K562 (cell line): ENCODE data around the gene PITPNC1. TPM values are rescaled to one million over a fixed set of nuclear protein-coding genes. Genes with fewer than 3 reads are reported as not detected.

Source experiments
- BRD4 ChIP-seq: fragments of 200-600 bp; sonication (generic); IDR thresholded peaks from 2 replicates; pipeline ENCODE4 v1.6.1; 2017; ENCODE audit warnings: inconsistent platforms
- CREB1 ChIP-seq, 2 experiments: sonication (generic) in 1 of 2; formaldehyde crosslinking in 1 of 2; IDR thresholded peaks; 2 replicates each; pipeline versions ENCODE4 v1.6.1 to v1.8.0; 2012 to 2022; ENCODE audit warnings: inconsistent platforms in 1 of 2, mild to moderate bottlenecking in 1 of 2, missing genetic modification reagents in 1 of 2, moderate library complexity in 1 of 2
- DMBX1 ChIP-seq: fragments of 250-450 bp; sonication (Bioruptor Pico); IDR thresholded peaks from 2 replicates; pipeline ENCODE4 v1.8.0; 2022; ENCODE audit warnings: inconsistent platforms, mild to moderate bottlenecking, moderate library complexity, borderline replicate concordance
- FOXA3 ChIP-seq, 2 experiments: fragments of 450-650 bp in 1 of 2; sonication (generic) in 1 of 2; formaldehyde crosslinking; IDR thresholded peaks in 1 of 2; conservative IDR thresholded peaks in 1 of 2; 2 replicates each; pipeline versions ENCODE4 v1.4.0 to v1.8.0; 2020 to 2022; ENCODE audit warnings: mild to moderate bottlenecking in 2 of 2, missing genetic modification reagents in 1 of 2
- FOXJ3 ChIP-seq: sonication (generic); formaldehyde crosslinking; IDR thresholded peaks from 2 replicates; pipeline ENCODE4 v1.4.0; 2020; ENCODE audit warnings: mild to moderate bottlenecking, missing genetic modification reagents
- GATAD2B ChIP-seq: fragments of 450-650 bp; IDR thresholded peaks from 2 replicates; pipeline ENCODE4 v1.6.1; 2017; ENCODE audit warnings: mild to moderate bottlenecking, borderline replicate concordance
- ILK ChIP-seq: fragments of 450-650 bp; IDR thresholded peaks from 2 replicates; pipeline ENCODE4 v1.6.1; 2016; ENCODE audit warnings: missing genetic modification characterization, low read depth, mild to moderate bottlenecking, missing compliant biosample characterization, moderate library complexity, borderline replicate concordance
- L3MBTL2 ChIP-seq: fragments of 450-650 bp; IDR thresholded peaks from 2 replicates; pipeline ENCODE4 v1.6.1; 2016; ENCODE audit warnings: mild to moderate bottlenecking, moderate library complexity
- MTA3 ChIP-seq: fragments of 450-650 bp; formaldehyde crosslinking; IDR thresholded peaks from 2 replicates; pipeline ENCODE4 v1.6.1; 2017; ENCODE audit warnings: mild to moderate bottlenecking, borderline replicate concordance
- NRF1 ChIP-seq, 2 experiments: fragments of 450-650 bp; IDR thresholded peaks in 1 of 2; conservative IDR thresholded peaks in 1 of 2; 2 replicates each; pipeline ENCODE4 v1.6.1; 2014; ENCODE audit warnings: mild to moderate bottlenecking in 2 of 2
- POLR2B ChIP-seq: fragments of 450-650 bp; IDR thresholded peaks from 2 replicates; pipeline ENCODE4 v1.6.1; 2018; ENCODE audit warnings: low read depth; ENCODE audit not compliant: partially characterized antibody
- RCOR1 ChIP-seq, 2 experiments: IDR thresholded peaks; 2 replicates each; pipeline ENCODE4 v1.6.1; 2012; ENCODE audit warnings: low read depth in 2 of 2, low read length in 2 of 2, borderline replicate concordance in 1 of 2, improper control_type of control experiment in 1 of 2
- SAFB2 ChIP-seq: fragments of 200-400 bp; formaldehyde crosslinking; IDR thresholded peaks from 2 replicates; pipeline ENCODE4 v1.6.1; 2018; ENCODE audit warnings: borderline replicate concordance, low read length, low read depth, moderate library complexity; ENCODE audit not compliant: severe bottlenecking
- SIX5 ChIP-seq, 2 experiments: IDR thresholded peaks; 2 replicates each; pipeline ENCODE4 v1.6.1; 2011; ENCODE audit warnings: low read length in 2 of 2, borderline replicate concordance in 1 of 2, low read depth in 1 of 2, mild to moderate bottlenecking in 1 of 2, moderate library complexity in 1 of 2; ENCODE audit not compliant: insufficient read depth in 1 of 2
- SMARCE1 ChIP-seq: fragments of 450-650 bp; IDR thresholded peaks from 2 replicates; pipeline ENCODE4 v1.7.1; 2016; ENCODE audit warnings: mild to moderate bottlenecking
- TFAP4 ChIP-seq: sonication (generic); formaldehyde crosslinking; IDR thresholded peaks from 2 replicates; pipeline ENCODE4 v1.8.0; 2022; ENCODE audit warnings: missing genetic modification reagents, mild to moderate bottlenecking, moderate library complexity, borderline replicate concordance
- ZNF140 ChIP-seq: fragments of 250-450 bp; sonication (Bioruptor Pico); IDR thresholded peaks from 2 replicates; pipeline ENCODE4 v1.8.0; 2021; ENCODE audit warnings: moderate library complexity, mild to moderate bottlenecking, inconsistent platforms
- ZNF197 ChIP-seq: fragments of 200-800 bp; sonication (Bioruptor generic); IDR thresholded peaks from 2 replicates; pipeline ENCODE4 v1.6.1; 2016; ENCODE audit warnings: low read depth, missing genetic modification characterization, missing compliant biosample characterization
- ZNF431 ChIP-seq: sonication (generic); formaldehyde crosslinking; IDR thresholded peaks from 2 replicates; pipeline ENCODE4 v1.8.0; 2022; ENCODE audit warnings: mild to moderate bottlenecking, missing genetic modification reagents
- polyA plus RNA-seq, 8 experiments: library from polyadenylated mRNA; depleted of rRNA in 4 of 8; stranded (reverse) in 5 of 8; unstranded in 3 of 8; fragments of >200 nt; fragmentation: Nextera tagmentation in 2 of 8; fragmentation: Illumina TruSeq in 1 of 8; extraction: Ambion mirVana in 2 of 8; extraction: Trizol in 1 of 8; gene quantifications; 2 replicates each; pipeline versions ENCODE4 v1.2.1 to v1.2.3, GENCODE V29; 2011 to 2014; ENCODE audit warnings: inconsistent platforms in 1 of 8, missing spikeins in 1 of 8
- total RNA-seq, 7 experiments: library from RNA; depleted of rRNA in 6 of 7; stranded (reverse); fragments of >200 nt in 6 of 7; fragmentation: Illumina TruSeq in 2 of 7; extraction: Trizol in 2 of 7; gene quantifications; 2 replicates each; pipeline versions ENCODE4 v1.2.1 to v1.2.3, GENCODE V29; 2011 to 2021; ENCODE audit warnings: low replicate concordance in 1 of 7
- TF ChIP-seq, protein P1 (sequence below): sonication (generic); formaldehyde crosslinking; IDR thresholded peaks from 2 replicates; pipeline ENCODE4 v1.8.0; 2023; ENCODE audit warnings: missing genetic modification reagents, mild to moderate bottlenecking, borderline replicate concordance

Gene PITPNC1
- total and polyA plus RNA-seq, 9 of the 15 experiments (the other 6 are each of a cell fraction or from before 2014, with no cell fraction given): 0.11 to 1.1 (median 0.65) TPM

DNA sequence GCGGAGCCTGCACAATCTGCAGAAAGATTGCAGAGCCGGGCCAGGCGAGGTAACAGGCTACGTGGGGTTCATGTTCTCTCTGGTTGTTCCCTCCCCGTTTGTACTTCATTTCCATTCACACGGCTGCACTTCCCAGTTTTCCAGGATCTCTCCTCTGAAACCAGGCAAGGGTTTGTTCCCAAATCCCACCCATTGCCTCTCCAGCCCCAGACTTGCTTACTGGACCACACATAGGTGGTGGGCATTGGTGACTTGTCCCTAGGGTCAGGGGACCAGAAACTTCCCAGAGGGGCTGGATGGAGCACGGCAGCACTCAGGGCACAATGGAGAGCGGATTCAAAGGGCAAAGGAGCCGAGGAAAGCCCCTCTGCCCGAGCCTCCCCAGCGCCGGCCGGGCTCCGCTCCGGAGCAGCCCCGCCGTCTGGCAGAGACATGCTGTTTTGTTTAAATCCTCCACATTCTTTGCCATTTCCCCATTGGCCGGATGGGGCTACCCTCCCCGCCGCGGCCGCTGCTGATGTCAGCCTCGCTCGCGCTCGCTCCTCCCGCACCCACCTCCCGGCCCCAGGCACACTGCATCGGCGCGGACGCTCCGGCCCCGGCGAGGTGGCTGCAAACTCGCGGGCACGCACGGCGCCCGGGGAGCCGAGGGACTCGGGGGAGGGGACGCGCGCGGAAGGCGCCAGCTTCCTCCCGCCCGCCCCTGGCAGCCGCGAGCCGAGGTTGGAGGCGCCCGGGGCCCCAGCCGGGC is at the start of gene PITPNC1 (continued):
- TF ChIP-seq SMARCE1 (no peak), SAFB2 (no peak), L3MBTL2 (peak; percentile 39), ZNF140 (CRISPR knock-in tag) (no peak), ILK (tag) (no peak), BRD4 (no peak), RCOR1 (IDR thresholded peaks at IDR 0.05; ENCODE audit: borderline replicate concordance in 1 of 2, low read depth in 2 of 2, low read length in 2 of 2) (peak in 1 of 2 experiments; percentile 56; a peak in 1 of 4 replicates), CREB1 (IDR thresholded peaks at IDR 0.05) (peak; percentile 11; the same call in 1 of the 2 replicates), CREB1 (CRISPR knock-in tag; IDR thresholded peaks at IDR 0.05) (no peak), TFAP4 (CRISPR knock-in tag) (peak; percentile 31; the same call in 1 of the 2 replicates), ZNF431 (CRISPR knock-in tag) (peak; percentile 45; the same call in 1 of the 2 replicates), NRF1 (conservative IDR thresholded peaks at IDR 0.05 in 1 of 2, IDR thresholded peaks at IDR 0.05 in 1 of 2) (peak; percentile 49 to 50; a peak in 2 of 4 replicates), DMBX1 (CRISPR knock-in tag) (no peak), MTA3 (peak; percentile 38; the same call in 1 of the 2 replicates), ZNF197 (no peak), POLR2B (no peak), GATAD2B (0 out of 2 replicates have a peak, but pooled peaks have one; percentile 70), SIX5 (IDR thresholded peaks at IDR 0.05; ENCODE audit: borderline replicate concordance in 1 of 2, insufficient read depth in 1 of 2, low read depth in 1 of 2, low read length in 2 of 2) (no peak), FOXA3 (CRISPR knock-in tag; conservative IDR thresholded peaks at IDR 0.05 in 1 of 2, IDR thresholded peaks at IDR 0.05 in 1 of 2) (no peak), FOXJ3 (CRISPR knock-in tag) (no peak)
- TF ChIP-seq, protein P1, sequence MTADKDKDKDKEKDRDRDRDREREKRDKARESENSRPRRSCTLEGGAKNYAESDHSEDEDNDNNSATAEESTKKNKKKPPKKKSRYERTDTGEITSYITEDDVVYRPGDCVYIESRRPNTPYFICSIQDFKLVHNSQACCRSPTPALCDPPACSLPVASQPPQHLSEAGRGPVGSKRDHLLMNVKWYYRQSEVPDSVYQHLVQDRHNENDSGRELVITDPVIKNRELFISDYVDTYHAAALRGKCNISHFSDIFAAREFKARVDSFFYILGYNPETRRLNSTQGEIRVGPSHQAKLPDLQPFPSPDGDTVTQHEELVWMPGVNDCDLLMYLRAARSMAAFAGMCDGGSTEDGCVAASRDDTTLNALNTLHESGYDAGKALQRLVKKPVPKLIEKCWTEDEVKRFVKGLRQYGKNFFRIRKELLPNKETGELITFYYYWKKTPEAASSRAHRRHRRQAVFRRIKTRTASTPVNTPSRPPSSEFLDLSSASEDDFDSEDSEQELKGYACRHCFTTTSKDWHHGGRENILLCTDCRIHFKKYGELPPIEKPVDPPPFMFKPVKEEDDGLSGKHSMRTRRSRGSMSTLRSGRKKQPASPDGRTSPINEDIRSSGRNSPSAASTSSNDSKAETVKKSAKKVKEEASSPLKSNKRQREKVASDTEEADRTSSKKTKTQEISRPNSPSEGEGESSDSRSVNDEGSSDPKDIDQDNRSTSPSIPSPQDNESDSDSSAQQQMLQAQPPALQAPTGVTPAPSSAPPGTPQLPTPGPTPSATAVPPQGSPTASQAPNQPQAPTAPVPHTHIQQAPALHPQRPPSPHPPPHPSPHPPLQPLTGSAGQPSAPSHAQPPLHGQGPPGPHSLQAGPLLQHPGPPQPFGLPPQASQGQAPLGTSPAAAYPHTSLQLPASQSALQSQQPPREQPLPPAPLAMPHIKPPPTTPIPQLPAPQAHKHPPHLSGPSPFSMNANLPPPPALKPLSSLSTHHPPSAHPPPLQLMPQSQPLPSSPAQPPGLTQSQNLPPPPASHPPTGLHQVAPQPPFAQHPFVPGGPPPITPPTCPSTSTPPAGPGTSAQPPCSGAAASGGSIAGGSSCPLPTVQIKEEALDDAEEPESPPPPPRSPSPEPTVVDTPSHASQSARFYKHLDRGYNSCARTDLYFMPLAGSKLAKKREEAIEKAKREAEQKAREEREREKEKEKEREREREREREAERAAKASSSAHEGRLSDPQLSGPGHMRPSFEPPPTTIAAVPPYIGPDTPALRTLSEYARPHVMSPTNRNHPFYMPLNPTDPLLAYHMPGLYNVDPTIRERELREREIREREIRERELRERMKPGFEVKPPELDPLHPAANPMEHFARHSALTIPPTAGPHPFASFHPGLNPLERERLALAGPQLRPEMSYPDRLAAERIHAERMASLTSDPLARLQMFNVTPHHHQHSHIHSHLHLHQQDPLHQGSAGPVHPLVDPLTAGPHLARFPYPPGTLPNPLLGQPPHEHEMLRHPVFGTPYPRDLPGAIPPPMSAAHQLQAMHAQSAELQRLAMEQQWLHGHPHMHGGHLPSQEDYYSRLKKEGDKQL: no peak
